A549 (cell line): Measurements from ENCODE around the gene HOOK2. TPM values are rescaled to one million over a fixed set of nuclear protein-coding genes. Genes with fewer than 3 reads are reported as not detected.
A peak's percentile ranks its signal among the peaks of the same experiment; 100 is the strongest.

Source experiments
- ATAC-seq, 2 experiments: fragments of 200-7000 bp in 1 of 2; fragments of >200 bp in 1 of 2; cut with Nextera tagmentation in 1 of 2; cut with Tn5 transposase in 1 of 2; 3 replicates each; pipeline versions ENCODE4 v1.8.0 to v1.9.1; 2018 to 2020; ENCODE audit warnings: mild to moderate bottlenecking in 1 of 2, moderate library complexity in 1 of 2
- CTCF ChIA-PET: fragments of 300-600 bp; sonication (Branson Sonifier 250); formaldehyde crosslinking; extraction: SDS; loops from one replicate; lab custom pipeline; 2021; ENCODE audit warnings: antibody characterized with exemption, inconsistent platforms; lab: Yijun Ruan, JAX
- POLR2A ChIA-PET: fragments of 350-600 bp; formaldehyde crosslinking; extraction: SDS; loops from one replicate; lab custom pipeline; 2021; ENCODE audit warnings: antibody characterized with exemption, inconsistent platforms; lab: Yijun Ruan, JAX
- DNase-seq, 2 experiments: peaks; one replicate each; pipeline versions ENCODE4 v3.0.0 to v3.0.0-alpha.2; 2011 to 2016; ENCODE audit warnings: low read depth in 1 of 2, low spot score in 1 of 2
- FAIRE-seq: peaks from 2 replicates; lab custom pipeline; 2011; peaks lifted over from hg19 to GRCh38; lab: Jason Lieb, UNC
- H3K27ac ChIP-seq, 2 experiments: fragments of >200 bp; sonication (Bioruptor Twin); formaldehyde crosslinking; 3 replicates each; pipeline ENCODE4 v1.5.1; 2016 to 2017
- H3K4me1 ChIP-seq: fragments of >200 bp; sonication (Bioruptor Twin); formaldehyde crosslinking; 3 replicates; pipeline ENCODE4 v1.6.1; 2016
- H3K4me2 ChIP-seq: fragments of >200 bp; sonication (Bioruptor Twin); formaldehyde crosslinking; 3 replicates; pipeline ENCODE4 v1.6.1; 2016
- H3K4me3 ChIP-seq: fragments of >200 bp; sonication (Bioruptor Twin); formaldehyde crosslinking; 3 replicates; pipeline ENCODE4 v1.5.1; 2016
- H3K9me3 ChIP-seq: fragments of >200 bp; sonication (Bioruptor Twin); formaldehyde crosslinking; 3 replicates; pipeline ENCODE4 v1.6.1; 2016
- CBX2 ChIP-seq: fragments of 200-600 bp; sonication (generic); IDR thresholded peaks from 2 replicates; pipeline ENCODE4 v1.6.1; 2016; ENCODE audit warnings: low read depth, mild to moderate bottlenecking, borderline replicate concordance
- CBX8 ChIP-seq: fragments of 200-600 bp; sonication (generic); IDR thresholded peaks from 2 replicates; pipeline ENCODE4 v1.6.1; 2016
- CEBPB ChIP-seq, 2 experiments: fragments of >200 bp in 1 of 2; sonication (Bioruptor Twin) in 1 of 2; formaldehyde crosslinking in 1 of 2; IDR thresholded peaks; 2 replicates each; pipeline ENCODE4 v1.6.1; 2012 to 2016
- CHD2 ChIP-seq: fragments of 150-350 bp; IDR thresholded peaks from 2 replicates; pipeline ENCODE4 v1.6.1; 2014; ENCODE audit warnings: low read length; ENCODE audit not compliant: partially characterized antibody
- CHD4 ChIP-seq: fragments of 200-600 bp; sonication (generic); IDR thresholded peaks from 2 replicates; pipeline ENCODE4 v1.6.1; 2016; ENCODE audit warnings: antibody characterized with exemption, mild to moderate bottlenecking, borderline replicate concordance
- EHMT2 ChIP-seq: fragments of 200-600 bp; sonication (generic); IDR thresholded peaks from 2 replicates; pipeline ENCODE4 v1.6.1; 2016; ENCODE audit warnings: antibody characterized with exemption, low read depth, mild to moderate bottlenecking, moderate library complexity
- ESRRA ChIP-seq: fragments of 150-350 bp; IDR thresholded peaks from 2 replicates; pipeline ENCODE4 v1.6.1; 2014; ENCODE audit warnings: mild to moderate bottlenecking, low read length, borderline replicate concordance
- FOSB ChIP-seq: fragments of 250-450 bp; sonication (Bioruptor Pico); IDR thresholded peaks from 2 replicates; pipeline ENCODE4 v1.5.0; 2020; ENCODE audit warnings: mild to moderate bottlenecking, moderate library complexity
- FOXS1 ChIP-seq: fragments of 250-450 bp; sonication (Bioruptor Pico); IDR thresholded peaks from 2 replicates; pipeline ENCODE4 v1.5.0; 2020; ENCODE audit warnings: mild to moderate bottlenecking, moderate library complexity
- GATA3 ChIP-seq: IDR thresholded peaks from 2 replicates; pipeline ENCODE4 v1.6.1; 2012; ENCODE audit warnings: borderline replicate concordance
- HDAC2 ChIP-seq: fragments of 200-600 bp; sonication (generic); IDR thresholded peaks from 2 replicates; pipeline ENCODE4 v1.6.1; 2016
- HMGXB4 ChIP-seq: fragments of 250-450 bp; sonication (Bioruptor Pico); IDR thresholded peaks from 2 replicates; pipeline ENCODE4 v1.5.0; 2021; ENCODE audit warnings: mild to moderate bottlenecking, moderate library complexity, borderline replicate concordance
- JUNB ChIP-seq: fragments of >200 bp; sonication (Bioruptor Twin); formaldehyde crosslinking; IDR thresholded peaks from 2 replicates; pipeline ENCODE4 v1.6.1; 2016
- KDM5A ChIP-seq: fragments of 200-600 bp; sonication (generic); IDR thresholded peaks from 2 replicates; pipeline ENCODE4 v1.6.1; 2016; ENCODE audit warnings: antibody characterized with exemption, mild to moderate bottlenecking
- MAZ ChIP-seq: fragments of 150-350 bp; IDR thresholded peaks from 2 replicates; pipeline ENCODE4 v1.6.1; 2014; ENCODE audit warnings: antibody characterized with exemption, low read depth, low read length, borderline replicate concordance
- MYC ChIP-seq: IDR thresholded peaks from 2 replicates; pipeline ENCODE4 v1.6.1; 2012; ENCODE audit warnings: mild to moderate bottlenecking, inconsistent platforms, low read length, improper control_type of control experiment, borderline replicate concordance
- NFE2L2 ChIP-seq: fragments of 150-350 bp; conservative IDR thresholded peaks from 2 replicates; pipeline ENCODE4 v1.6.1; 2014; ENCODE audit warnings: low read length
- POLR2A ChIP-seq: IDR thresholded peaks from 2 replicates; pipeline ENCODE4 v1.6.1; 2012; ENCODE audit warnings: mild to moderate bottlenecking, low read length
- RAD21 ChIP-seq, 2 experiments: fragments of >200 bp in 1 of 2; sonication (Bioruptor Twin) in 1 of 2; formaldehyde crosslinking in 1 of 2; IDR thresholded peaks in 1 of 2; conservative IDR thresholded peaks in 1 of 2; 2 replicates in 1 of 2; 3 replicates in 1 of 2; pipeline ENCODE4 v1.6.1; 2012 to 2018; ENCODE audit warnings: inconsistent platforms in 1 of 2
- RFX5 ChIP-seq: fragments of 450-650 bp; IDR thresholded peaks from 2 replicates; pipeline ENCODE4 v1.7.1; 2014; ENCODE audit warnings: antibody characterized with exemption, mild to moderate bottlenecking, moderate library complexity
- RNF2 ChIP-seq: fragments of 200-600 bp; sonication (generic); IDR thresholded peaks from 2 replicates; pipeline ENCODE4 v1.6.1; 2016; ENCODE audit warnings: low read depth, mild to moderate bottlenecking, antibody characterized with exemption, moderate library complexity, borderline replicate concordance
- SMC3 ChIP-seq: fragments of >200 bp; sonication (Bioruptor Twin); formaldehyde crosslinking; IDR thresholded peaks from 3 replicates; pipeline ENCODE4 v1.6.1; 2018; ENCODE audit warnings: inconsistent platforms
- ZC3H11A ChIP-seq: fragments of 450-650 bp; IDR thresholded peaks from 2 replicates; pipeline ENCODE4 v1.6.1; 2014; ENCODE audit warnings: antibody characterized with exemption, mild to moderate bottlenecking
- ZFP36 ChIP-seq: fragments of 450-650 bp; IDR thresholded peaks from 2 replicates; pipeline ENCODE4 v1.6.1; 2014; ENCODE audit warnings: borderline replicate concordance; ENCODE audit not compliant: partially characterized antibody
- ZNF302 ChIP-seq: fragments of 250-450 bp; sonication (Bioruptor Pico); IDR thresholded peaks from 2 replicates; pipeline ENCODE4 v1.9.0; 2021; ENCODE audit warnings: inconsistent platforms, mild to moderate bottlenecking, moderate library complexity
- ZSCAN20 ChIP-seq: fragments of 250-450 bp; sonication (Bioruptor Pico); IDR thresholded peaks from 2 replicates; pipeline ENCODE4 v1.8.0; 2022; ENCODE audit warnings: mild to moderate bottlenecking, moderate library complexity
- WGBS: methylation state at CpG from one replicate; pipeline ENCODE4 v1.1.6; 2017; ENCODE audit errors: missing lambda C conversion rate; 5-methylcytosine and 5-hydroxymethylcytosine counted together
- polyA plus RNA-seq, 4 experiments: library from polyadenylated mRNA; depleted of rRNA in 3 of 4; stranded (reverse); fragments of >200 nt; fragmentation: RNase III in 1 of 4; extraction: RNeasy Plus Mini Kit Qiagen cat#74134 plus additional on column Dnase treatment in 1 of 4; gene quantifications; 2 replicates in 3 of 4; 3 replicates in 1 of 4; pipeline ENCODE4 v1.2.3, GENCODE V29; 2011 to 2017
- TF ChIP-seq, protein P1 (sequence below): fragments of 200-600 bp; sonication (generic); IDR thresholded peaks from 2 replicates; pipeline ENCODE4 v1.6.1; 2016; ENCODE audit warnings: antibody characterized with exemption, mild to moderate bottlenecking, moderate library complexity
- TF ChIP-seq, protein P2 (sequence below): IDR thresholded peaks from 2 replicates; pipeline ENCODE4 v1.6.1; 2012
- TF ChIP-seq, protein P3 (sequence below): fragments of >200 bp; sonication (Bioruptor Twin); formaldehyde crosslinking; IDR thresholded peaks from 2 replicates; pipeline ENCODE4 v1.6.1; 2016

HOOK2 gene
- polyA plus RNA-seq, 2 of the 4 experiments (the other 2 are of a cell fraction): 8.3 to 21.5 TPM

DNA sequence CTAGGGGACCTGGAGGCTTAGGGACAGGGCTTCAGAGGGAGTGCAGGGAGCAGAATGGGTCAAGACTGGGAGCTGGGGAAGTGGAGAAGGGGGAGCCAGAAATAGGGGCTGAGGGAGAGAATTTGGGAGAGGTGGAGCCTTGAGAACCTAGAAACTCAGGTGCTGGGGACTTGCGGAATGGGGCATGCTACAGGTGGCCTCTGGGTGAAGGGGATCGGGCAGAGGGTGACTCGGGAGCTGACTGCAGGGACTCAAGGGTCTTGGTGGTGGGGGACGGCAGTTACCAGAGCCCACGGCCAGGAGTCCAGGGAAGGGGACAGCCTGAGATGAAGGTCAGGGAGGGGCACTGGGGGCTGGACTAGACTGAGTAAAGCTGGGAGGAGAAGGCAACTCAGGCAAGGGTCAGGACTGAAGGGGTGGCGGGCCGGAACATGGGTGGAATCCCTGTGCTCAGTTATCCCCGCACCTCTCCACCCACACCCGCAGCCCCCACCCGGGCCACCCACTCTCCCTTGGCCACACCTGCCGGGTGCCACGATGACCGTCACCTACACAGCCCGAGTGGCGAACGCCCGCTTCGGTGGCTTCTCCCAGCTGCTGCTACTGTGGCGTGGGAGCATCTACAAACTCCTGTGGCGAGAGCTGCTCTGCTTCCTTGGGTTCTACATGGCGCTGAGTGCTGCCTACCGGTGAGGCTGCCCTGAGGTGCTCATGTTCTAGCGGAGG lies 23.1 kb downstream of the HOOK2 start:
- peaks cover 7% of the 10 kb centered on the region; the same call in 1 of the 3 replicates for H3K4me1 ChIP-seq
- FAIRE-seq (no peak), DNase-seq (no peak), ATAC-seq (no peak)
- WGBS: 62% methylated on average over 11 of the region's 23 CpGs
- no peak overlapping the region for H3K4me3 ChIP-seq
- no peak overlapping the region; a peak in 1 of 6 replicates for H3K27ac ChIP-seq
- CTCF ChIA-PET: interaction anchor here (1.0 to 38.2 kb wide), 4 partner anchors 16 to 94 kb away, joined by 4 to 725 read pairs (median 7); partner anchors contain the start of gene HOOK2
- TF ChIP-seq POLR2A (no peak), MYC (no peak), ESRRA (no peak), FOXS1 (CRISPR knock-in tag) (no peak), SMC3 (no peak), HDAC2 (no peak), CBX8 (no peak), RFX5 (no peak), GATA3 (no peak), CHD2 (no peak), MAZ (no peak), EHMT2 (no peak), HMGXB4 (CRISPR knock-in tag) (no peak), CHD4 (no peak), ZNF302 (CRISPR knock-in tag) (no peak), ZSCAN20 (CRISPR knock-in tag) (no peak)
- no peaks in the 10 kb centered on the region for H3K9me3 ChIP-seq
- H3K4me2 ChIP-seq: no peak overlapping the region
- POLR2A ChIA-PET: no interaction called here

DNA sequence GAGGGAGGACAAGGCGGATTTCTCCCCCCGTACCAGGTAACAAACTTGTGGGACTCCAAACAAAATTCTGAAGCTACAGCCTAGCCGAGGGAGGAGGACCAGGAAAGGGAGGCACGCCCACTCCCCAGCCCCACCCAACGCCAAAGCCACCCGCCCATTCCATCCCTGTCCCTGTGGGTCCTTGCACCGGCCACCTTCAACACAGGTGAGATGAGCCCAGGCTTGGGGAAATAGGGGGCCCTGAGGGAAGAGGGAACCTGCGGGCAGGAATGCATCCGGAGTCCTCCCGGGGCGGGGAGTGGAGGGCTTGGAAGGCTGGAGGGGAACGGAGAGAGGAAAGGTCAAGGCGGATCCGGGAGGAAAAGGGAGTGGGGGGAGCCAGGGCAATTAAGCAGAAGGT lies 23.7 kb downstream of the HOOK2 start, which contains the start of gene BEST2:
TSS of gene BEST2 (plus strand) at position 157 of the 400 bp plus-strand sequence. CDS start 802 bp downstream, outside the sequence.
- no peak within 1 kb of the TSS; the same call in 2 of the 3 replicates for H3K4me2 ChIP-seq
- CTCF ChIA-PET: interaction anchor here (1.0 to 38.2 kb wide), 3 partner anchors 18 to 95 kb away, joined by 5 to 725 read pairs (median 9); partner anchors contain the start of gene HOOK2
- no peaks in the 10 kb centered on the region for H3K9me3 ChIP-seq
- no peak within 1 kb of the TSS for H3K4me3 ChIP-seq
- FAIRE-seq (no peak), ATAC-seq (0 out of 6 replicates have a peak, but pooled peaks of 1 of the 2 experiments have one; percentile 6), DNase-seq (no peak)
- H3K27ac ChIP-seq: peak within 1 kb of the TSS in 1 of 2 experiments; percentile 53; a peak in 1 of 6 replicates
- peaks cover 5% of the 10 kb centered on the region; the same call in 1 of the 3 replicates for H3K4me1 ChIP-seq
- no peak for TF ChIP-seq POLR2A
- no peak for TF ChIP-seq ZC3H11A
- no peak for TF ChIP-seq RNF2
- TF ChIP-seq JUNB: no peak
- TF ChIP-seq, protein P1, sequence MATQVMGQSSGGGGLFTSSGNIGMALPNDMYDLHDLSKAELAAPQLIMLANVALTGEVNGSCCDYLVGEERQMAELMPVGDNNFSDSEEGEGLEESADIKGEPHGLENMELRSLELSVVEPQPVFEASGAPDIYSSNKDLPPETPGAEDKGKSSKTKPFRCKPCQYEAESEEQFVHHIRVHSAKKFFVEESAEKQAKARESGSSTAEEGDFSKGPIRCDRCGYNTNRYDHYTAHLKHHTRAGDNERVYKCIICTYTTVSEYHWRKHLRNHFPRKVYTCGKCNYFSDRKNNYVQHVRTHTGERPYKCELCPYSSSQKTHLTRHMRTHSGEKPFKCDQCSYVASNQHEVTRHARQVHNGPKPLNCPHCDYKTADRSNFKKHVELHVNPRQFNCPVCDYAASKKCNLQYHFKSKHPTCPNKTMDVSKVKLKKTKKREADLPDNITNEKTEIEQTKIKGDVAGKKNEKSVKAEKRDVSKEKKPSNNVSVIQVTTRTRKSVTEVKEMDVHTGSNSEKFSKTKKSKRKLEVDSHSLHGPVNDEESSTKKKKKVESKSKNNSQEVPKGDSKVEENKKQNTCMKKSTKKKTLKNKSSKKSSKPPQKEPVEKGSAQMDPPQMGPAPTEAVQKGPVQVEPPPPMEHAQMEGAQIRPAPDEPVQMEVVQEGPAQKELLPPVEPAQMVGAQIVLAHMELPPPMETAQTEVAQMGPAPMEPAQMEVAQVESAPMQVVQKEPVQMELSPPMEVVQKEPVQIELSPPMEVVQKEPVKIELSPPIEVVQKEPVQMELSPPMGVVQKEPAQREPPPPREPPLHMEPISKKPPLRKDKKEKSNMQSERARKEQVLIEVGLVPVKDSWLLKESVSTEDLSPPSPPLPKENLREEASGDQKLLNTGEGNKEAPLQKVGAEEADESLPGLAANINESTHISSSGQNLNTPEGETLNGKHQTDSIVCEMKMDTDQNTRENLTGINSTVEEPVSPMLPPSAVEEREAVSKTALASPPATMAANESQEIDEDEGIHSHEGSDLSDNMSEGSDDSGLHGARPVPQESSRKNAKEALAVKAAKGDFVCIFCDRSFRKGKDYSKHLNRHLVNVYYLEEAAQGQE: no peak
- TF ChIP-seq CEBPB (IDR thresholded peaks at IDR 0.05): no peak
- TF ChIP-seq, protein P2, sequence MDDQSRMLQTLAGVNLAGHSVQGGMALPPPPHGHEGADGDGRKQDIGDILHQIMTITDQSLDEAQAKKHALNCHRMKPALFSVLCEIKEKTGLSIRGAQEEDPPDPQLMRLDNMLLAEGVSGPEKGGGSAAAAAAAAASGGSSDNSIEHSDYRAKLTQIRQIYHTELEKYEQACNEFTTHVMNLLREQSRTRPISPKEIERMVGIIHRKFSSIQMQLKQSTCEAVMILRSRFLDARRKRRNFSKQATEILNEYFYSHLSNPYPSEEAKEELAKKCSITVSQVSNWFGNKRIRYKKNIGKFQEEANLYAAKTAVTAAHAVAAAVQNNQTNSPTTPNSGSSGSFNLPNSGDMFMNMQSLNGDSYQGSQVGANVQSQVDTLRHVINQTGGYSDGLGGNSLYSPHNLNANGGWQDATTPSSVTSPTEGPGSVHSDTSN: no peak
- no peak for TF ChIP-seq GATA3
- TF ChIP-seq, protein P3, sequence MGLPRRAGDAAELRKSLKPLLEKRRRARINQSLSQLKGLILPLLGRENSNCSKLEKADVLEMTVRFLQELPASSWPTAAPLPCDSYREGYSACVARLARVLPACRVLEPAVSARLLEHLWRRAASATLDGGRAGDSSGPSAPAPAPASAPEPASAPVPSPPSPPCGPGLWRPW: no peak
- no peak for TF ChIP-seq RFX5
- TF ChIP-seq KDM5A: no peak
- no peak for TF ChIP-seq ZFP36
- no peak for TF ChIP-seq RAD21 (conservative IDR thresholded peaks at IDR 0.05 in 1 of 2, IDR thresholded peaks at IDR 0.05 in 1 of 2)
- no peak for TF ChIP-seq NFE2L2
- no peak for TF ChIP-seq FOSB
- TF ChIP-seq SMC3: no peak
- no peak for TF ChIP-seq CBX2
- POLR2A ChIA-PET: no interaction called here
- WGBS: 17% methylated on average over 12 of the region's 14 CpGs
